BLaER1 treated with 17β-estradiol and CSF1 and Interleukin-3, amounts not matched to agents 10 nM and 100 nM (cell line): ENCODE results near the gene PARD3B.
A peak's percentile ranks its signal among the peaks of the same experiment; 100 is the strongest.
"Not testable (repeated sequence)": the region's sequence is repeated elsewhere in the genome, so short reads cannot be mapped to it uniquely, and the experiment has no call there.

Experiments used
- H3K27ac ChIP-seq, 11 experiments: shearing (Covaris generic); formaldehyde crosslinking; 2 replicates each; pipeline ENCODE4 v1.8.1; 2022
- H3K27me3 ChIP-seq, 11 experiments: shearing (Covaris generic); formaldehyde crosslinking; 2 replicates each; pipeline ENCODE4 v1.8.1; 2022
- H3K36me3 ChIP-seq, 11 experiments: shearing (Covaris generic); formaldehyde crosslinking; 2 replicates each; pipeline ENCODE4 v1.8.1; 2022
- H3K4me1 ChIP-seq, 10 experiments: shearing (Covaris generic); formaldehyde crosslinking; 2 replicates each; pipeline ENCODE4 v1.8.1; 2022
- H3K4me2 ChIP-seq, 11 experiments: shearing (Covaris generic); formaldehyde crosslinking; 2 replicates each; pipeline ENCODE4 v1.8.1; 2022
- H3K4me3 ChIP-seq, 10 experiments: shearing (Covaris generic); formaldehyde crosslinking; 2 replicates each; pipeline ENCODE4 v1.8.1; 2022
- H3K9ac ChIP-seq, 11 experiments: shearing (Covaris generic); formaldehyde crosslinking; 2 replicates each; pipeline ENCODE4 v1.8.1; 2022
- H3K9me3 ChIP-seq, 11 experiments: shearing (Covaris generic); formaldehyde crosslinking; replicated peaks in 1 of 11; 2 replicates each; pipeline ENCODE4 v1.8.1; 2022
- H4K20me1 ChIP-seq, 11 experiments: shearing (Covaris generic); formaldehyde crosslinking; 2 replicates each; pipeline ENCODE4 v1.8.1; 2022
- Cebpa-rat ChIP-seq, 11 experiments: shearing (Covaris generic); IDR thresholded peaks; 2 replicates each; pipeline ENCODE4 v1.8.1; 2022

The PARD3B gene

DNA sequence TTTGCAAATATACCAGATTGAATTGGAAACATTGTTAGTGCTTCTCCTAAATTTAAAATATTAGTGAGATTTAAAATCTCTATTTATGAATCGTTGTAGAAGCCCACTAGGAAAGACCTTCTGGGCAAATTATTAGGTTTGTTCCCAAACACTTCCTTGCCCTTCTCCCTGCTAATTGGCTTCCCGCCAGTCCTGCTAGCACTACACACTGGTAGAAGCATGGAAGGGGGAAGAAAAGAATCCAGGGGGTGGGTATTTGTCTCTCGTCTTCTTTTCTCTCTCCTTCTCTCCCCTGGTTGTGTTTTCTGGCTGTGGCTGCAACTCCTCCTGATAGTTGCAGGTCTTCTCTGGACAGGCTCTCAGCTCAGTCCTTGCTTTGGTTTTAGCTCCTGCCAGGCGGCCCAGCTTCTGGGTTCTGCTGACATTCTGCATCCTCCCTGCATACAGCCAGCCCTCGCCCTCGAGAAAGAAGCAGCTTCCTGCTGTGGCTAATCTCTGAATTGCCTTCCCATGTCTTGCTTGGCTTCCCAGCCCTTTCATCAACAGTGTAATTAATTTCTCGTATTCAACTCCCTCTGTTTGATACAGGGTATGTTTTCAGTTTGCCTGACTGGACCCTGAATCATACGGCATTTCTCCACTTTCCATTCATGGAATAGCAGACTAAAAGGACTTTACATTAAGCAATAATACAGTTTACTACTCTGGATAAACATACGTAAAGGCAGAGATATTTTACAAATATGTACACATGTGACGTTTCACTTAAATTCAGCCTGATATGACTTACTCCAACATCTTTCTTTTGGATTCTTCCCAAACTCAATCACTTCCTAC lies 6.9 kb upstream of the PARD3B start:
- Histone ChIP-seq H3K36me3 (no peaks in the 10 kb centered on the region), H3K27ac (no peak overlapping the region), H3K4me1 (no peaks in the 10 kb centered on the region), H3K4me2 (no peak overlapping the region), H3K4me3 (no peak overlapping the region), H4K20me1 (no peaks in the 10 kb centered on the region), H3K9me3 (no peaks in the 10 kb centered on the region), H3K27me3 (0 out of 22 replicates have a peak, but pooled peaks cover 0 to under 1% (median 0%) of the 10 kb centered on the region in 11 experiments), H3K9ac (no peak overlapping the region)
- TF ChIP-seq Cebpa-rat (IDR thresholded peaks at IDR 0.05): no peak

DNA sequence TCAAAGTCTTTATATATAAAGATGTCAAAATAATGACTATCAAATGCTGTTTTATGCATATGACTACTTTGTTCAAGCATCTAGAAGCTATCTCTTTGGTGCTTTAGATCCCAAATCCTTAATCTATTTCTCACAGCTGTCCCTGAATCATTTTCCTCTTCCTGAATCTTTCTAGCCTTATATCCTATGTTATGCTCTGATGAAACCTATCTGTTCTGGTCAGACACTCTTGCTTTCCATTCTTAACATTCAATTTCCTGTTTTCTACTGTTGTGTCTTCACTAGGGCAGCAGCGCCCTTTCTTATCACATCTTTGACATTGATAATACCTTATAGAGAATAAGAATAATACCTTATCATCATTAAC lies 6.3 kb upstream of the PARD3B start:
- no peak overlapping the region for H3K27ac ChIP-seq
- no peak for TF ChIP-seq Cebpa-rat (IDR thresholded peaks at IDR 0.05)
- peaks cover 0 to 7% (median 0%) of the 10 kb centered on the region in 11 experiments; a peak in 4 of 22 replicates for H3K27me3 ChIP-seq
- no peaks in the 10 kb centered on the region for H4K20me1 ChIP-seq
- H3K4me3 ChIP-seq: no peak overlapping the region
- H3K9me3 ChIP-seq: no peaks in the 10 kb centered on the region
- no peaks in the 10 kb centered on the region for H3K36me3 ChIP-seq
- H3K4me1 ChIP-seq: no peaks in the 10 kb centered on the region
- H3K4me2 ChIP-seq: no peak overlapping the region
- no peak overlapping the region for H3K9ac ChIP-seq

DNA sequence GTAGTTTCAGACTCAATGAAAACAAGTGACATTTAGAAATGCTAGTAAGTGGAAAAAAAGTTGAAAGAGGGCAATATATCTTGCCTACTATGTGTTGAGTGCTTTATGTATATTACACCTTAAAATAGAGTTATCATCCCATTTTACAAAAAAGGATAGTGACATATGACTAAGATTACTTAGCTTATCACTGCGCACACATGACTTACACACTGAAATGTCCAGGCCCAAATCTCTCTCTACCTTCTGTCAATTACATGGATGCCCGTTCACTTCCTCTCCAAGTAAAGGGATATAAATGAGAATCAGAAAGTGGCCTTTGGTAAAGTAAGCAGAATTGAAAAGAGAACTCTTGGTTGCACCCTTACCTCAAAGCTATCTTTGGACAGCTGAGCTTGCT lies 3.6 kb upstream of the PARD3B start:
- Histone ChIP-seq H3K27ac (no peak overlapping the region), H3K4me2 (no peak overlapping the region), H3K9ac (no peak overlapping the region), H3K4me3 (no peak overlapping the region), H3K9me3 (no peaks in the 10 kb centered on the region), H3K27me3 (peaks cover 9 to 30% (median 19%) of the 10 kb centered on the region in 11 experiments; a peak in 19 of 22 replicates), H4K20me1 (no peaks in the 10 kb centered on the region), H3K4me1 (peaks cover 4 to 19% (median 14%) of the 10 kb centered on the region in 10 experiments; a peak in 15 of 20 replicates), H3K36me3 (no peaks in the 10 kb centered on the region)
- no peak for TF ChIP-seq Cebpa-rat (IDR thresholded peaks at IDR 0.05)

DNA sequence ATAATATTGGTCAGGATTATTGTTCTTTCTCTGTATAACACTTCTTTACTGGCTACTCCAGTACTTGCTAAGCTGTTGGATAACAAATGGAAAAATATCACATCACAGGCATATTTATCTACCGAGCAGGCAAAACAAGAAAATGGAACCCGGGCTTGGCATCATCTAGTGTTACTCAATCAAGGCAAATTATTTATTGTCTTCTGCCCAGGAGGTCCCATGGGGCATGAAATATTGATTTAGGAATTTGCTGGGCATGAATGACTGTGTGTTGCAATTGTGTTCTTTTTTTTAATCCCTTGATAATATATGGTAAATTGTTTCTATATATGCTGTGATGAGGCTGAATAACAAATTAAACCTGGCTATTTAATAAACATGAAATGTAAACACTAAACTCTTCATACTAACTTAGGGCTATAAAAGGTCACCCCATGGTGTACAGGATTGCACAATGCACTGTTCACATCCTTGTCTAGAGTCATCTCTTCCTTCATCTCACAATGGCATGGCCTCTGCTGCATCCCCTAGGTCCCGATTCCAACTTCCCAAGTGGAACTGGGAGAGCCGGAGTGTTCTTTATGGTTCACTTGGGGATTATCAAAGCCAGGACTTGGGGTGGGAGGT lies 2.2 kb upstream of the PARD3B start:
- Histone ChIP-seq H3K9me3 (no peaks in the 10 kb centered on the region), H3K9ac (no peak overlapping the region), H3K27me3 (peaks cover 9 to 31% (median 19%) of the 10 kb centered on the region in 11 experiments; a peak in 19 of 22 replicates), H3K4me3 (no peak overlapping the region), H3K36me3 (no peaks in the 10 kb centered on the region), H3K4me1 (peaks cover 4 to 20% (median 14%) of the 10 kb centered on the region in 10 experiments; a peak in 15 of 20 replicates), H4K20me1 (no peaks in the 10 kb centered on the region), H3K27ac (no peak overlapping the region), H3K4me2 (no peak overlapping the region)
- no peak for TF ChIP-seq Cebpa-rat (IDR thresholded peaks at IDR 0.05)

DNA sequence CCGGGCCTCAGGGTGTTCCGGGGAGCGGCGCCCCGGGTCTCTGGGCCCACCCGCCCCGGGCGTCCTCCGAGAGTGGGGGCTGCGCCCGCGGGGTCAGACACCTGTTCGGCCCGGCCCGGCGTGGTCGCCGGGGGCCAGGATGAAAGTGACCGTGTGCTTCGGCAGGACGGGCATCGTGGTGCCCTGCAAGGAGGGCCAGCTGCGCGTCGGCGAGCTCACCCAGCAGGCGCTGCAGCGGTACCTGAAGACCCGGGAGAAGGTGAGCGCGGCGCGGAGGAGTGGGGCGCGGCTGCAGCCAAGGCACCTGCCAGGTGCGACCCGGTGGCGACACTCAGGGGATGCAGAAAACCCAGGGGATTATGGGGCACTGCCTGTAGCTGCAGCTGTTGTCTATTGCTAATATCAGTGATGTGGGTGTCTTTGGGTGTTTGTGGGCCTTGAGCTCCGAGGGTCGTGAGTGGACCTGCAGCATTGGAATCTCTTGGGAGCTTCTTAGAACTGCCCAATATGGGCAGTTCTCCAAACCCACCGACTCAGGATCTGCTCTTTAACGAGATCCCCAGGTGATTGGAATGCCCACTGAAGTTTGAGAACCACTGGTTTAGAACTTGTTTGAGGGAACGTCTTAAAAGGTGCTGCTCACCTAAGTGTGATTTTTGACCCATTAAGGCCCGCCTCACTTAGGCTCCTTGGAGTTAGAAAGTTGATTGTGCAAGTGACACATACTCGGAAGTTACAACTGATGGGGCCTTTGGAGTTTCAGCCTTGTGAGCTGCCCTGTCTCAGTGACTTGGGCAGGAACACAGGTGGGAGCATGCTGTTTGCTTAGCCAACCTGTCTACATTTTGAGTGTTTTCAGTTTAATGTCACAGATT lies 823 bp downstream of the PARD3B start:
- TF ChIP-seq Cebpa-rat (IDR thresholded peaks at IDR 0.05): no peak
- peak overlapping the region; percentile 75 to 86 (median 81) for H3K9ac ChIP-seq
- H3K4me2 ChIP-seq: peak overlapping the region; percentile 90 to 99 (median 94)

DNA sequence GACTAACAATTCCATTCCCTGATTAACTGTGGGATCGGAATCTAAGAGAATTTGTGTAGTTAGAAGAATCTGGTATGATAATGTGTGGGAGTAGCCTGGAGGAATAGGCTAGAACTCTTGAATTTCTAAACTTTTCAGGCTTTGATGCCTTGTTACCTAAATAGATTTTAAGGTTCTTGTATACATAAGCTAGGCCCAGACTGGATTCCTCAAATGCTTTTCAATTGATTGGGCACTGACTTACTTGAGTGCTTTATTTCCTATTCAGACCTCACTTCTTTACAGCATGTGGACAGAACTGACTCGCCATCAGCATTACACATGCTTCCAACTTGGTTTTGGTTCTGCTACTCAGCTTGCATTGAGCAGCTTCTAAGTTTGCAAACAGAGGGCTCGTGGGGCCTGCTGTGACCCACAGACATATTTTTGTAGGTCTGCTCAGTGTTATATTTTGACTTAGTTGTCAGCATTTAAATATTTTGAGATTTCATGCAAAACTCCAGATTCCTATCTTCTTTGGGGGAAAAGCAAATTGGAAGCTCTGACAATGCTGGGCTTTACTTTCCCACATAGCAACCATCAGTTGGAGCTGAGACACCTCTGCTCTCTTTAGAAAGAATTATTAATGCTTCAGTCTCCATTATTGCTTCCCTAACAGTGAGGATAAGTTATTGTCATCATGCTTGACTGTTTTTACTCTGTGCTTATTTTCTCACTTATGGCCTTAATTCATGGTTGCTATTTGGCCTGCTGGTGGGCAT lies 5.7 kb downstream of the PARD3B start:
- TF ChIP-seq Cebpa-rat (IDR thresholded peaks at IDR 0.05): no peak
- no peak overlapping the region for H3K27ac ChIP-seq

More for the DNA sequence above, 823 bp downstream of the PARD3B start:
- H3K4me1 ChIP-seq: peaks cover 4 to 20% (median 14%) of the 10 kb centered on the region in 10 experiments; a peak in 15 of 20 replicates
- H3K4me3 ChIP-seq: peak overlapping the region; percentile 73 to 87 (median 78)
- H3K36me3 ChIP-seq: no peaks in the 10 kb centered on the region
- peaks cover 9 to 31% (median 19%) of the 10 kb centered on the region in 11 experiments; a peak in 19 of 22 replicates for H3K27me3 ChIP-seq
- peak overlapping the region; percentile 4 to 71 (median 59); a peak in 20 of 22 replicates for H3K27ac ChIP-seq
- H3K9me3 ChIP-seq: no peaks in the 10 kb centered on the region
- no peaks in the 10 kb centered on the region for H4K20me1 ChIP-seq

DNA sequence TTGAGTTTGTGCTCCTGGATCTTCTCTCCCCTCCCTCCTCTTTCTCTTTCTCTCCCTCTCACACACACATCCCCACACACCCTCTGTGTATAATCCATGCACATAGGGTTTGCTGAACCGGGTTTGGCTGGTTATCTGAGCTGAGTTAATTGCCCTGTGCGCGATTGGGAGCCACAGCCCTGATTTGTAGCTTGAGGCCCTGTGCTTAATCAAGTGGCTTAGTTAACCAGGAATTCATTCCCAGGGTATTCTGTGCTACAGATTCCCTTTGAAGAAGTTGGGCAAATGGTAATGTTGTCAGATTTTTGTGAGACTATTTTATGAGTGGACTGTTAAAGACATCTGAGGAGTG lies 6.2 kb downstream of the PARD3B start:
- no peak overlapping the region for H3K27ac ChIP-seq
- H3K4me2 ChIP-seq: no peak overlapping the region
- no peaks in the 10 kb centered on the region for H3K36me3 ChIP-seq
- no peak overlapping the region for H3K4me3 ChIP-seq
- no peaks in the 10 kb centered on the region for H3K9me3 ChIP-seq
- peaks cover 0 to 3% (median 0%) of the 10 kb centered on the region in 10 experiments; a peak in 4 of 20 replicates for H3K4me1 ChIP-seq
- H3K9ac ChIP-seq: no peak overlapping the region
- H3K27me3 ChIP-seq: peaks cover 0 to 3% (median under 1%) of the 10 kb centered on the region in 11 experiments; a peak in 5 of 22 replicates
- no peaks in the 10 kb centered on the region for H4K20me1 ChIP-seq
- TF ChIP-seq Cebpa-rat (IDR thresholded peaks at IDR 0.05): no peak

More for the DNA sequence above, 5.7 kb downstream of the PARD3B start:
- Histone ChIP-seq H3K9ac (no peak overlapping the region), H3K4me2 (no peak overlapping the region), H3K4me1 (peaks cover 0 to 9% (median 3%) of the 10 kb centered on the region in 10 experiments; a peak in 12 of 20 replicates), H3K9me3 (no peaks in the 10 kb centered on the region), H4K20me1 (no peaks in the 10 kb centered on the region), H3K27me3 (peaks cover 2 to 8% (median 6%) of the 10 kb centered on the region in 11 experiments; a peak in 18 of 22 replicates), H3K4me3 (no peak overlapping the region), H3K36me3 (no peaks in the 10 kb centered on the region)

DNA sequence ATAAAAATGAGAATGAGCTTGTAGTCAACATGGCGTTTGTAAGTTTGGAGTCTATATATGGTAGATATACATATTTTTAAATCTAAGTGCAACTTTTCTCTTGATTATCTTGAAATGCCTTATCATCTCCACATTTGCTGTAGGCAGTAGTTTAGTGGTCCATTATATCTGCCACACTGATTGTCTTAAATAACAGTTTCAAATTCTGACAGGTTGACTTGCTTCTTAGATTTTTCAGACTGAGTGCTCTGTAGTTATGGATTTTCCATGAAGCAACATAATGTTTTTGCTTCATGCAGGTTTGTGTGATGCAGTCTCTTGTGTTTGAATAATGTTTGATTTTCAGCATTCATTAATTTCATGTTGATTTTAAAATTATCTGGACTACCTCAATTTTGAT lies 12.3 kb downstream of the PARD3B start:
- no peaks in the 10 kb centered on the region for H3K27me3 ChIP-seq
- H4K20me1 ChIP-seq: no peaks in the 10 kb centered on the region
- H3K4me1 ChIP-seq: peaks cover 0 to 9% (median 8%) of the 10 kb centered on the region in 10 experiments; a peak in 12 of 20 replicates
- no peak overlapping the region for H3K4me3 ChIP-seq
- H3K9me3 ChIP-seq: peaks cover 4 to 16% (median 12%) of the 10 kb centered on the region in 11 experiments; a peak in 12 of 22 replicates
- no peaks in the 10 kb centered on the region for H3K36me3 ChIP-seq
- no peak for TF ChIP-seq Cebpa-rat (IDR thresholded peaks at IDR 0.05)
- no peak overlapping the region for H3K4me2 ChIP-seq
- no peak overlapping the region for H3K27ac ChIP-seq
- H3K9ac ChIP-seq: no peak overlapping the region

DNA sequence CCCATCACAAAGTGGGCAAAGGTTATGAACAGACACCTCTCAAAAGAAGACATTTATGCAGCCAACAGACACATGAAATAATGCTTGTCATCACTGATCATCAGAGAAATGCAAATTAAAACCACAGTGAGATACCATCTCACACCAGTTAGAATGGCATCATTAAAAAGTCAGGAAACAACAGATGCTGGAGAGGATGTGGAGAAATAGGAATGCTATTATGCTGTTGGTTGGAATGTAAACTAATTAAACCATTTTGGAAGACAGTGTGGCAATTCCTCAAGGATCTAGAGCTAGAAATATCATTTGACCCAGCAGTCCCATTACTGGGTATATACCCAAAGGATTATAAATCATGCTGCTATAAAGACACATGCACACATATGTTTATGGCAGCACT lies 14.1 kb downstream of the PARD3B start:
- not testable (repeated sequence) for H4K20me1 ChIP-seq, H3K4me3 ChIP-seq, H3K9ac ChIP-seq, H3K27me3 ChIP-seq, H3K27ac ChIP-seq, H3K36me3 ChIP-seq, H3K4me2 ChIP-seq
- H3K9me3 ChIP-seq: peaks cover 4 to 16% (median 12%) of the 10 kb centered on the region in 11 experiments; a peak in 12 of 22 replicates
- H3K4me1 ChIP-seq: peaks cover 0 to 15% (median 12%) of the 10 kb centered on the region in 10 experiments; a peak in 14 of 20 replicates
